Adrenal gland (tissue), 12 donors: ENCODE measurements around the gene P4HTM. TPM values are rescaled to one million over a fixed set of nuclear protein-coding genes. Genes with fewer than 3 reads are reported as not detected.

Source experiments
- DNase-seq, 7 donors: peaks; one replicate each; pipeline ENCODE4 v3.0.0-alpha.2; 2019 to 2020
- H3K27ac ChIP-seq, 5 donors: fragments of 200-600 bp; sonication (generic) in 4 of 5; 1 replicate in 3 of 5; 2 replicates in 2 of 5; pipeline versions ENCODE4 v1.5.1 to v1.8.0; 2016 to 2020; ENCODE audit warnings: mild to moderate bottlenecking in 1 of 5
- H3K27me3 ChIP-seq: fragments of 200-600 bp; 2 replicates; pipeline ENCODE4 v1.8.0; 2021
- H3K36me3 ChIP-seq, 2 donors: fragments of 200-600 bp; replicated peaks in 1 of 2; 1 replicate in 1 of 2; 2 replicates in 1 of 2; pipeline versions ENCODE4 v1.5.1 to v1.8.0; 2018 to 2022
- H3K4me1 ChIP-seq, 2 donors: fragments of 200-600 bp; replicated peaks in 1 of 2; 1 replicate in 1 of 2; 2 replicates in 1 of 2; pipeline versions ENCODE4 v1.5.1 to v1.8.0; 2018 to 2021
- H3K4me3 ChIP-seq, 4 donors: fragments of 200-600 bp; sonication (generic) in 3 of 4; one replicate each; pipeline ENCODE4 v1.5.1; 2016 to 2018
- H3K9me3 ChIP-seq, 3 donors: fragments of 200-600 bp; sonication (generic) in 1 of 3; replicated peaks in 1 of 3; 1 replicate in 2 of 3; 2 replicates in 1 of 3; pipeline versions ENCODE4 v1.5.1 to v1.8.0; 2016 to 2021
- POLR2A ChIP-seq, 2 donors: fragments of 450-650 bp; IDR thresholded peaks; one replicate each; pipeline ENCODE4 v1.6.1; 2017; ENCODE audit warnings: antibody characterized with exemption in 2 of 2, mild to moderate bottlenecking in 2 of 2, moderate library complexity in 1 of 2
- WGBS, 4 donors: extraction: QIAGEN DNeasy Blood & Tissue Kit in 2 of 4; methylation state at CpG; one replicate each; pipeline versions ENCODE4 v1.1.5 to v1.1.7; 2013 to 2017; 5-methylcytosine and 5-hydroxymethylcytosine counted together
- intact Hi-C, 2 donors: fragments of 100-400 bp; cut with DNase I; formaldehyde crosslinking; loops; one replicate each; pipeline versions ENCODE4 v1.14.1 to v1.15.0; 2022 to 2023
- polyA plus RNA-seq, 3 donors: library from polyadenylated mRNA; stranded (reverse); fragments of 200-250 nt in 2 of 3; fragments of 350-450 nt in 1 of 3; fragmentation: Illumina TruSeq in 1 of 3; extraction: RNeasy Lipid Tissue Mini Kit (QIAGEN cat#74804) in 1 of 3; gene quantifications; one replicate each; pipeline ENCODE4 v1.2.3, GENCODE V29; 2013 to 2014
- total RNA-seq, 9 donors: library from RNA; depleted of rRNA in 4 of 9; stranded (reverse); fragments of >200 nt in 4 of 9; fragments of 120-200 nt in 1 of 9; fragmentation: NEBNext Ultra II Directional in 1 of 9; extraction: Animal tissue kit (Norgen Biotek cat#: 25700) in 1 of 9; gene quantifications; one replicate each; pipeline versions ENCODE4 v1.1.0 to v1.2.4, GENCODE V29; 2013 to 2023
- TF ChIP-seq, protein P1 (sequence below), 6 experiments: fragments of 450-650 bp in 4 of 6; fragments of 200-600 bp in 2 of 6; sonication (generic) in 1 of 6; IDR thresholded peaks; 1 replicate in 5 of 6; 2 replicates in 1 of 6; pipeline versions ENCODE4 v1.5.1 to v1.8.0; 2016 to 2021; ENCODE audit warnings: antibody characterized with exemption in 6 of 6, mild to moderate bottlenecking in 2 of 6, moderate library complexity in 1 of 6
- donor health status: healthy with polysubstance abuse.
- donor health status: Bipolar disorder and iron deficiency.
- donor health status: DM: yes; HTN: yes; CAD: no.
- donor health status: DM: no; HTN: no; CAD: no.
- donor health status: DM: no; HTN: no; CAD: no.
- donor health status: DM: yes; HTN: yes; CAD: no.

P4HTM gene
- total and polyA plus RNA-seq, 12 donors: 26.6 to 174 (median 102) TPM

DNA sequence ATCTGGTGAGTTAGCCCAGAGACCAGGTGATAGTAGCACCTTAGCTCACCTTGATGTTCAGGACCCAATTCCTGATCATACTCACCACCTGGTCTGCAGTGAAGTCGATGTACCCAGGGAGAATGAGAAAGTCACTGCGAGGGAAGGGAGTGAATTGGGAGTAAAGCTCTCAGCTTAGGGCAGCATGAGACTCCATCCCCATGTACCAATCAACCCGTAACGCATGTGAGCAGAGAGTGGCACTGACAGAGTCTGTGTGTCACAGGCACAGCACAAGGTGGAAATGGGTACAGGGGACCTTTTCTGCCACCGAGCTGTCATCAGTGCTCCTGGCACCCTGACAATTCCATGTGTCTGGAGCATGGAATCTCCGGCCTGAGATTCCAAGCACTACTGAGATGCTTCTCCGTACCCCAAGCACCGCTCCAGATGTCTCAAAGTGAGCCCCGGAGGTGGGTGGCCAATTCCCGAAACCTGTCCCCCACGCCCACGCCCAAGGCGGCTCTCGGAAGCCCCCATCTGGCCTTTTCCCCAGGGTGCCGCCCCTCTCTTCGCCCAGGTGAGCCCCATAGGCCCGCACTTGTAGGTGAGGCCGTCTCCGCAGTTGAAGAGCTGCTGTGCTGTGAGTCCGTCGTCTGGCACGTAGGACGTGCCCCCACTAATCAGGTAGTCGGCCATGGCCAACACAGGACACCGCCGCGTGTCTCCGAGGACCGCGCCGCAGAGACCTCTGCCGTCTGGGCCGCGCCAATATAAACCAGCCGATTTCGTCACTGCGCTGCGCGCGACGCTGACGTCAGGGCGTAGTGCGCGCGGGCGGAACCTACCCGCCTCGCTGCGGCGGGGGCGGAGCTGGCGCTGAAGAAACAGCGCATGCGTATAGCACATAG is 38.9 kb downstream of the P4HTM start, which contains the start of gene IMPDH2:
Gene IMPDH2, minus strand, starts transcription at position 726 of the 890 bp plus-strand sequence. Its CDS starts 48 bp downstream, at position 678.
- Histone ChIP-seq H3K9me3 (no peaks in the 10 kb centered on the region), H3K36me3 (peaks cover 0 to 56% of the 10 kb centered on the region in 2 donors), H3K4me3 (peak within 1 kb of the TSS in 3 of 4 donors; percentile 1 to 73 (median 50)), H3K4me1 (peaks cover 10 to 19% of the 10 kb centered on the region in 2 donors), H3K27me3 (no peaks in the 10 kb centered on the region), H3K27ac (peak within 1 kb of the TSS; percentile 12 to 94 (median 90))
- WGBS, 4 donors: 2 to 17% (median 3%) methylated on average over 9 to 55 of the region's 55 CpGs
- intact Hi-C loops: loop anchor here in 1 of 2 donors (10.0 kb wide), 1 partner anchor 1016 kb away; no protein-coding TSS in a partner anchor
- TF ChIP-seq, protein P1, sequence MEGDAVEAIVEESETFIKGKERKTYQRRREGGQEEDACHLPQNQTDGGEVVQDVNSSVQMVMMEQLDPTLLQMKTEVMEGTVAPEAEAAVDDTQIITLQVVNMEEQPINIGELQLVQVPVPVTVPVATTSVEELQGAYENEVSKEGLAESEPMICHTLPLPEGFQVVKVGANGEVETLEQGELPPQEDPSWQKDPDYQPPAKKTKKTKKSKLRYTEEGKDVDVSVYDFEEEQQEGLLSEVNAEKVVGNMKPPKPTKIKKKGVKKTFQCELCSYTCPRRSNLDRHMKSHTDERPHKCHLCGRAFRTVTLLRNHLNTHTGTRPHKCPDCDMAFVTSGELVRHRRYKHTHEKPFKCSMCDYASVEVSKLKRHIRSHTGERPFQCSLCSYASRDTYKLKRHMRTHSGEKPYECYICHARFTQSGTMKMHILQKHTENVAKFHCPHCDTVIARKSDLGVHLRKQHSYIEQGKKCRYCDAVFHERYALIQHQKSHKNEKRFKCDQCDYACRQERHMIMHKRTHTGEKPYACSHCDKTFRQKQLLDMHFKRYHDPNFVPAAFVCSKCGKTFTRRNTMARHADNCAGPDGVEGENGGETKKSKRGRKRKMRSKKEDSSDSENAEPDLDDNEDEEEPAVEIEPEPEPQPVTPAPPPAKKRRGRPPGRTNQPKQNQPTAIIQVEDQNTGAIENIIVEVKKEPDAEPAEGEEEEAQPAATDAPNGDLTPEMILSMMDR (IDR thresholded peaks at IDR 0.05): peak in 2 of 6 experiments; percentile 12 to 14
- peak; percentile 98 for TF ChIP-seq POLR2A (IDR thresholded peaks at IDR 0.05)
- peak; percentile 92 to 97 (median 94) for DNase-seq

- TF ChIP-seq POLR2A (IDR thresholded peaks at IDR 0.05): no peak
- TF ChIP-seq, protein P1 (IDR thresholded peaks at IDR 0.05): no peak
- no peaks in the 10 kb centered on the region for H3K27me3 ChIP-seq
- WGBS, 4 donors: 2 to 3% (median 2%) methylated on average over 7 of the region's 7 CpGs
- H3K36me3 ChIP-seq: peaks cover 0 to 52% of the 10 kb centered on the region in 2 donors
- DNase-seq: no peak
- peak overlapping the region in 1 of 4 donors; percentile 73 for H3K4me3 ChIP-seq
- H3K27ac ChIP-seq: peak overlapping the region; percentile 3 to 94 (median 90)
- no peaks in the 10 kb centered on the region for H3K9me3 ChIP-seq
- intact Hi-C loops: loop anchor here in 1 of 2 donors (10.0 kb wide), 1 partner anchor 1015 kb away; no protein-coding TSS in a partner anchor
- peaks cover 10 to 19% of the 10 kb centered on the region in 2 donors for H3K4me1 ChIP-seq
Measured at GRCh38 chr3:49029563-49029884, 39.5 kb downstream of the P4HTM start.

- no peak overlapping the region for H3K4me3 ChIP-seq
- TF ChIP-seq, protein P1 (IDR thresholded peaks at IDR 0.05): no peak
- TF ChIP-seq POLR2A (IDR thresholded peaks at IDR 0.05): no peak
- no peak overlapping the region for H3K27ac ChIP-seq
- 83 to 92% (median 88%) methylated on average over 6 of the region's 6 CpGs for WGBS, 4 donors
- intact Hi-C loops: no loop called here
- H3K27me3 ChIP-seq: no peaks in the 10 kb centered on the region
- peak in 1 of 7 donors; percentile 24 for DNase-seq
- H3K4me1 ChIP-seq: peaks cover 10 to 19% of the 10 kb centered on the region in 2 donors
- peaks cover 0 to 52% of the 10 kb centered on the region in 2 donors for H3K36me3 ChIP-seq
- H3K9me3 ChIP-seq: no peaks in the 10 kb centered on the region
Measured at GRCh38 chr3:49030321-49030720, 40.3 kb downstream of the P4HTM start.

GRCh38 chr3:49032646-49033304 is 42.7 kb downstream of the P4HTM start:
- no peak overlapping the region for H3K4me3 ChIP-seq
- H3K4me1 ChIP-seq: peaks cover 10 to 19% of the 10 kb centered on the region in 2 donors
- H3K36me3 ChIP-seq: peaks cover 0 to 43% of the 10 kb centered on the region in 2 donors
- peak overlapping the region in 3 of 5 donors; percentile 15 to 35 (median 33) for H3K27ac ChIP-seq
- peak in 4 of 7 donors; percentile 28 to 68 (median 46) for DNase-seq
- 63 to 72% (median 67%) methylated on average over 6 of the region's 6 CpGs for WGBS, 4 donors
- no peak for TF ChIP-seq POLR2A (IDR thresholded peaks at IDR 0.05)
- TF ChIP-seq, protein P1 (IDR thresholded peaks at IDR 0.05): no peak
- no peaks in the 10 kb centered on the region for H3K27me3 ChIP-seq
- H3K9me3 ChIP-seq: no peaks in the 10 kb centered on the region
- intact Hi-C loops: no loop called here
